Hepatocyte (in vitro differentiated cells): Measurements from ENCODE around the gene DDC.

Experiments
- CTCF ChIP-seq: fragments of 200-600 bp; sonication (generic); IDR thresholded peaks from 2 replicates; pipeline ENCODE4 v1.5.1; 2016; ENCODE audit warnings: antibody characterized with exemption, mild to moderate bottlenecking; ENCODE audit not compliant: poor library complexity
- EZH2 ChIP-seq: fragments of 200-600 bp; sonication (generic); IDR thresholded peaks from 2 replicates; pipeline ENCODE4 v1.6.1; 2016; ENCODE audit warnings: antibody characterized with exemption, mild to moderate bottlenecking, borderline replicate concordance
- EZH2phosphoT487 ChIP-seq: fragments of 200-600 bp; sonication (generic); IDR thresholded peaks from one replicate; pipeline ENCODE4 v1.6.1; 2018; ENCODE audit warnings: antibody characterized with exemption, mild to moderate bottlenecking, low read depth, moderate library complexity; ENCODE audit not compliant: unreplicated experiment, severe bottlenecking

- no peak for TF ChIP-seq CTCF
- no peak for TF ChIP-seq EZH2
- TF ChIP-seq EZH2phosphoT487: no peak
Observed at GRCh38 chr7:50542132-50542531, 23.1 kb downstream of the DDC start.
